Breast epithelium (tissue), 4 donors: ENCODE measurements around the gene SYTL1. TPM values are rescaled to one million over a fixed set of nuclear protein-coding genes. Genes with fewer than 3 reads are reported as not detected.

ENCODE experiments used
- DNase-seq, 2 donors: peaks; one replicate each; pipeline ENCODE4 v3.0.0-alpha.2; 2019; ENCODE audit warnings: low spot score in 2 of 2
- H3K27ac ChIP-seq, 2 donors: fragments of 200-600 bp; sonication (generic) in 1 of 2; one replicate each; pipeline ENCODE4 v1.5.1; 2016 to 2019; ENCODE audit warnings: mild to moderate bottlenecking in 1 of 2
- H3K27me3 ChIP-seq, 2 donors: fragments of 200-600 bp; sonication (generic) in 1 of 2; one replicate each; pipeline versions ENCODE4 v1.5.1 to v1.6.0; 2017 to 2019; ENCODE audit warnings: control low read depth in 1 of 2, mild to moderate bottlenecking in 1 of 2
- H3K36me3 ChIP-seq: fragments of 200-600 bp; one replicate; pipeline ENCODE4 v1.5.1; 2019
- H3K4me1 ChIP-seq, 2 donors: fragments of 200-600 bp; sonication (generic); one replicate each; pipeline ENCODE4 v1.5.1; 2016 to 2019; ENCODE audit warnings: control low read depth in 1 of 2
- H3K4me3 ChIP-seq, 3 donors: fragments of 200-600 bp; sonication (generic); 1 replicate in 2 of 3; 2 replicates in 1 of 3; pipeline ENCODE4 v1.5.1; 2016 to 2019; ENCODE audit warnings: mild to moderate bottlenecking in 3 of 3, moderate library complexity in 2 of 3
- H3K9me3 ChIP-seq, 2 donors: fragments of 200-600 bp; sonication (generic) in 1 of 2; one replicate each; pipeline ENCODE4 v1.5.1; 2016 to 2019; ENCODE audit warnings: control low read depth in 1 of 2
- POLR2A ChIP-seq: fragments of 450-650 bp; IDR thresholded peaks from one replicate; pipeline ENCODE4 v1.6.1; 2016; ENCODE audit warnings: antibody characterized with exemption, mild to moderate bottlenecking, moderate library complexity
- POLR2AphosphoS5 ChIP-seq, 3 donors: sonication (generic); formaldehyde crosslinking; IDR thresholded peaks; one replicate each; pipeline ENCODE4 v1.6.1; 2017; ENCODE audit warnings: antibody characterized with exemption in 3 of 3
- intact Hi-C: fragments of 100-400 bp; cut with DNase I; formaldehyde crosslinking; loops from one replicate; pipeline ENCODE4 v1.15.1; 2023; ENCODE audit warnings: low total_unique reads
- total RNA-seq, 3 donors: library from RNA; depleted of rRNA; stranded (reverse); fragments of >200 nt; gene quantifications; one replicate each; pipeline ENCODE4 v1.1.0, GENCODE V29; 2016
- TF ChIP-seq, protein P1 (sequence below), 3 donors: fragments of 450-650 bp; IDR thresholded peaks; one replicate each; pipeline ENCODE4 v1.5.1; 2016 to 2017; ENCODE audit warnings: antibody characterized with exemption in 3 of 3, mild to moderate bottlenecking in 3 of 3, moderate library complexity in 3 of 3

The SYTL1 gene
- total RNA-seq, 3 donors from 2014 or later = 0.96 to 33.1 (median 22.3) TPM

DNA sequence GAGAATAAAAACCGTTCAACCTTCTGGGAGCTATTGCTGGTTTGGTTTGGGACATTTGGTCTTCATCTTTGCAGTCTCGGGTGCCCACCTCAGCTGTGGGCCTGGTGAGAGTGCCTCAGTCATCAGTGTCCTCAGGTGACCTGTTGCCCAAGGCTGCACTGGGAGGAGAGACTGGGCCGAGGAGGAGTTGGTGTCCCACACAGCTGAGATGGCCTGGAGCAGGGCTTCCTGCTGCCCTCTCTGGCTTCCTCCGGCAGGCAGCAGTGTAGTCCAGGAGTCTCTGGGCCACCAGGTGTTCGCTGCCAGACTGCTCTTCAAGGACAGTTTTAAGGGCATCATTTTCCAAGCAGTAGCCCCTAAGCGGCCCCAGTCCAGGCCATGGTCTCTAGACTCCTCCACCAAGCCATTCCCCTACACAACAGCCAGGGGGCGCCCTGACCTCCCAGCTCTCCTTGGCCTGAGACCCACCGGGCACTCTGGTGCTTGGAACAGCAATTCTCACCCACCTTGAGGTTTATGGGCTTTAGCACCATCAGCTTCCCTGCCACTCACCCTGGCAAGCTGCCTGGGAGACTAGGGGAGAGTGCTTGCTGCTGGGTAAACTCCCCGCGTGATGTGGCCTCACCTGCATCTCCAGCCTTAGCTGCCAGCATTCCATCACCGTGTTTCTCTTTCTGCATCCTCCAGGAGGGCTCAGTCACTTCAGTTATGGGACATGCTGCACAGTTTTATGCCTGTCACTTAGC, 9.1 kb upstream of the SYTL1 start:
- intact Hi-C loops = no loop called here
- H3K27me3 ChIP-seq = no peaks in the 10 kb centered on the region
- no peaks in the 10 kb centered on the region for H3K4me1 ChIP-seq
- TF ChIP-seq, protein P1, sequence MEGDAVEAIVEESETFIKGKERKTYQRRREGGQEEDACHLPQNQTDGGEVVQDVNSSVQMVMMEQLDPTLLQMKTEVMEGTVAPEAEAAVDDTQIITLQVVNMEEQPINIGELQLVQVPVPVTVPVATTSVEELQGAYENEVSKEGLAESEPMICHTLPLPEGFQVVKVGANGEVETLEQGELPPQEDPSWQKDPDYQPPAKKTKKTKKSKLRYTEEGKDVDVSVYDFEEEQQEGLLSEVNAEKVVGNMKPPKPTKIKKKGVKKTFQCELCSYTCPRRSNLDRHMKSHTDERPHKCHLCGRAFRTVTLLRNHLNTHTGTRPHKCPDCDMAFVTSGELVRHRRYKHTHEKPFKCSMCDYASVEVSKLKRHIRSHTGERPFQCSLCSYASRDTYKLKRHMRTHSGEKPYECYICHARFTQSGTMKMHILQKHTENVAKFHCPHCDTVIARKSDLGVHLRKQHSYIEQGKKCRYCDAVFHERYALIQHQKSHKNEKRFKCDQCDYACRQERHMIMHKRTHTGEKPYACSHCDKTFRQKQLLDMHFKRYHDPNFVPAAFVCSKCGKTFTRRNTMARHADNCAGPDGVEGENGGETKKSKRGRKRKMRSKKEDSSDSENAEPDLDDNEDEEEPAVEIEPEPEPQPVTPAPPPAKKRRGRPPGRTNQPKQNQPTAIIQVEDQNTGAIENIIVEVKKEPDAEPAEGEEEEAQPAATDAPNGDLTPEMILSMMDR (IDR thresholded peaks at IDR 0.05) = peak in 2 of 3 donors; percentile 65 to 73
- TF ChIP-seq POLR2A = no peak
- peak overlapping the region in 1 of 2 donors; percentile 27 for H3K27ac ChIP-seq
- DNase-seq = no peak
- peaks cover 5% of the 10 kb centered on the region for H3K36me3 ChIP-seq
- H3K4me3 ChIP-seq = no peak overlapping the region
- no peaks in the 10 kb centered on the region for H3K9me3 ChIP-seq

DNA sequence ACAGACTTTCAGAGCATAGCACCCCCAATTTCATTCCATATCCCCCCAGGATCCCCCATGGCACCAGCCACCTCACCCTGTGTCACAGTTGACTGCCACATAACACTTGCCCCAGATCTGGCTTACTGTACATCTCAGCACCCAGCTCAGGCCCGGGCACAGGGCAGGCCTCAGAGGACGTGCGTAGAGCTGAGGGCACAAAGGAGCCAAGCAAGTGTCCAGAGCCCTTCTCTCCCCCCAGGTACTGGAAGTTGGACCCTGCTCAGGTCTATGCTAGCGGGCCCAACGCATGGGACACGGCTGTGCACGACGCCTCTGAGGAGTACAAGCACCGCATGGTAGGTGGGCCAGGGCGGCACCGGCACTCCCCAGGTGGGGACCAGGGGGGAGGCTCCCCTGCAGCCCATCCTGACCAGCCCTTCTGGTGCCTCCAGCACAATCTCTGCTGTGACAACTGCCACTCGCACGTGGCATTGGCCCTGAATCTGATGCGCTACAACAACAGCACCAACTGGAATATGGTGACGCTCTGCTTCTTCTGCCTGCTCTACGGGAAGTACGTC, 8.0 kb upstream of the SYTL1 start:
- intact Hi-C loops = no loop called here
- TF ChIP-seq POLR2AphosphoS5 (IDR thresholded peaks at IDR 0.05) (no peak), POLR2A (no peak)
- TF ChIP-seq, protein P1 (IDR thresholded peaks at IDR 0.05) = no peak
- Histone ChIP-seq H3K36me3 (peaks cover 5% of the 10 kb centered on the region), H3K27me3 (no peaks in the 10 kb centered on the region), H3K9me3 (no peaks in the 10 kb centered on the region), H3K27ac (no peak overlapping the region), H3K4me1 (no peaks in the 10 kb centered on the region), H3K4me3 (no peak overlapping the region)
- DNase-seq = no peak

DNA sequence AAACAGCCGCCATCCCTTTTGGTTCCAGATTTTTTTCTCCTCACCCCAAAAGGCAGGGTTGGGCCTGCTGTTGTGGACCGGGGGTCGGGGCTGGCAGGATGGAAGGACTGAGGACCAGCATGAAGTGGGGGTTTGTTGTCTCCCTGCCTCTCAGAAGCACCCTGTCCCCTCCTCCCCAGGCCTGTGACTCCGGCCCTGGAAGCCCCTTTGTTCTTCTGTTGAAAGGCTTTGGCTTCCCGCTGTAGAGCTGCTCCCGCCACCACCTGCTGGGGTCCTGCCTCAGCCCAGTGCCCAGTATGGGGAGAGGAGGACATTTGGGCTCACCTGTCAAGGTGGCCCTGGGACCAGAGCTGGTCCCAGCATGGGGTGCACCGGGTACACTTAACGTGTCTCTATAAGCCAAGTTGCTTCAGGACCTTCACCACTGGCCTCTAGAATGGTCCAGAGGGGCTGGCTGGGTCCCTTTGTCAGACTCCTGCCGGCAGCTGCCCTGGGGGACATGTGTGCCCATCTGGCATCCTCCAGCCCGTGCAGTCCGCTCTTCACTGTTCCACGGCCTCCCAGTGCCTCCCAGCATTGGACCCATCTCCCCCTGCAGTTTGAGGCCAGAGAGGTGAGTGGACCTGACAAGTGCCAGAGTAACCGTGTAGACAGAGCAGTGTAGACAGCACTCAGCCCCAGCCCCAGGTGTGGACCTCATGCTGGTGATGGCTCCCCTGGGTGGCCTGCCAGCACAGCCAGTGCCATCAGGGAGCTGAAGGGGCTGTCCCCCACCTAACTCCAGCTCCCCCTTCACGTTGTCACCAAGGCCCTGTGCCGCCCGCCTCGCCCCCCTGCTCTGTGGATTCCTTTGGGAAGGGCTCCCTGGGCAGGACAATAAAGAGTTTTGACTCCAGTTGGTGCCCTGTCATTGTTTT, 6.1 kb upstream of the SYTL1 start:
- Histone ChIP-seq H3K4me3 (no peak overlapping the region), H3K27ac (no peak overlapping the region), H3K36me3 (peaks cover 5% of the 10 kb centered on the region), H3K9me3 (no peaks in the 10 kb centered on the region), H3K27me3 (no peaks in the 10 kb centered on the region), H3K4me1 (no peaks in the 10 kb centered on the region)
- intact Hi-C loops = no loop called here
- no peak for DNase-seq
- TF ChIP-seq POLR2AphosphoS5 (IDR thresholded peaks at IDR 0.05) = no peak
- TF ChIP-seq POLR2A = no peak
- TF ChIP-seq, protein P1 (IDR thresholded peaks at IDR 0.05) = no peak

DNA sequence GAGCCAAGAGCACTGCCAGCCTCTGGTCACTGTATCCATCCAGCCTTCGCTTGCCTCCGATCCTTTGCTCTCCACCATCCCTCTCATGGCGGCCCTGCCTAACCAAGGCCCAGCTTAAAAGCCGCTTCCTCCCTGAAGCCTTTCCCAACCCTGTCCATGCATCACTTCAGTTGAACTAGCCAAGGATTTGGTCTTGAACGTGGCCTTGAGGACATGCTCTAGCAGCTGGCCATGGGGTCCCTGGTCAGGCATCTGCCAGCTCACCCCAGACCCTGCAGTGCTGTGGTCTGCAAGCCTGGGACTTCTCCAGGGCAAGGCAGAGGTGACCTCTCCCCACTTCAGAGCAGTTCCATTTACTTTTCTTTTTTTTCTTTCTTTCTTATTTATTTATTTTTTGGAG, 5.1 kb upstream of the SYTL1 start:
- DNase-seq = no peak
- H3K27me3 ChIP-seq = no peaks in the 10 kb centered on the region
- TF ChIP-seq POLR2A (no peak), POLR2AphosphoS5 (IDR thresholded peaks at IDR 0.05) (no peak)
- TF ChIP-seq, protein P1 (IDR thresholded peaks at IDR 0.05) = no peak
- H3K36me3 ChIP-seq = peaks cover 5% of the 10 kb centered on the region
- H3K9me3 ChIP-seq = no peaks in the 10 kb centered on the region
- no peak overlapping the region for H3K4me3 ChIP-seq
- peaks cover 0 to 2% of the 10 kb centered on the region in 2 donors for H3K4me1 ChIP-seq
- intact Hi-C loops = no loop called here
- no peak overlapping the region for H3K27ac ChIP-seq
